Breast epithelium (tissue), 3 donors: ENCODE data around the gene APOL4.
"Not testable (repeated sequence)": the region's sequence is repeated elsewhere in the genome, so short reads cannot be mapped to it uniquely, and the experiment has no call there.

Experiments used
- POLR2A ChIP-seq: fragments of 450-650 bp; IDR thresholded peaks from one replicate; pipeline ENCODE4 v1.6.1; 2016; ENCODE audit warnings: antibody characterized with exemption, mild to moderate bottlenecking, moderate library complexity
- TF ChIP-seq, protein P1 (sequence below), 3 donors: fragments of 450-650 bp; IDR thresholded peaks; one replicate each; pipeline ENCODE4 v1.5.1; 2016 to 2017; ENCODE audit warnings: antibody characterized with exemption in 3 of 3, mild to moderate bottlenecking in 3 of 3, moderate library complexity in 3 of 3

DNA sequence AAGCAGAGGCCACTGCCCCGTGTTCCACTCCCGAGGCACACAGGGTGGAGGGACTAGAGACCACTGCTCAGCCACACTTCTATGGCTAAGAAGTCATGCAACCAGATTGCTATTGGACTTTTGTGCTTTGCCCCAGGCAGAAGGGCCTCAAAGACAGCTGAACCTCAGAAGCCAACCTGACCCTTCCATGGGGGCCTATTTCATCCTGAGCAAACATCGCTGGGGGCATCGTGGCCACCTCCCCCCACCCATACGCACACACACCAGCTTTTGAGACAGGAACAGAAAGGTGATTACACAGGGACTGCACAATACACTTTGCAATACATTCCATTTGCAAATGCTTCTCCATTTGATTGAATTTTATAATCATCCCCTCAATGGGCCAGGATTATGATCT is 4.0 kb upstream of the APOL4 start:
- not testable (repeated sequence) for TF ChIP-seq POLR2A
- TF ChIP-seq, protein P1, sequence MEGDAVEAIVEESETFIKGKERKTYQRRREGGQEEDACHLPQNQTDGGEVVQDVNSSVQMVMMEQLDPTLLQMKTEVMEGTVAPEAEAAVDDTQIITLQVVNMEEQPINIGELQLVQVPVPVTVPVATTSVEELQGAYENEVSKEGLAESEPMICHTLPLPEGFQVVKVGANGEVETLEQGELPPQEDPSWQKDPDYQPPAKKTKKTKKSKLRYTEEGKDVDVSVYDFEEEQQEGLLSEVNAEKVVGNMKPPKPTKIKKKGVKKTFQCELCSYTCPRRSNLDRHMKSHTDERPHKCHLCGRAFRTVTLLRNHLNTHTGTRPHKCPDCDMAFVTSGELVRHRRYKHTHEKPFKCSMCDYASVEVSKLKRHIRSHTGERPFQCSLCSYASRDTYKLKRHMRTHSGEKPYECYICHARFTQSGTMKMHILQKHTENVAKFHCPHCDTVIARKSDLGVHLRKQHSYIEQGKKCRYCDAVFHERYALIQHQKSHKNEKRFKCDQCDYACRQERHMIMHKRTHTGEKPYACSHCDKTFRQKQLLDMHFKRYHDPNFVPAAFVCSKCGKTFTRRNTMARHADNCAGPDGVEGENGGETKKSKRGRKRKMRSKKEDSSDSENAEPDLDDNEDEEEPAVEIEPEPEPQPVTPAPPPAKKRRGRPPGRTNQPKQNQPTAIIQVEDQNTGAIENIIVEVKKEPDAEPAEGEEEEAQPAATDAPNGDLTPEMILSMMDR (IDR thresholded peaks at IDR 0.05) = not testable (repeated sequence)
